CD4-positive, alpha-beta T cell (primary cell): ENCODE measurements around the gene GGPS1. TPM values are rescaled to one million over a fixed set of nuclear protein-coding genes. Genes with fewer than 3 reads are reported as not detected.

Source experiments
- ATAC-seq: fragments of 200-7000 bp; cut with Tn5 transposase; one replicate; pipeline ENCODE4 v1.10.0; 2022; ENCODE audit warnings: mild to moderate bottlenecking; ENCODE audit not compliant: poor library complexity
- CTCF ChIA-PET: fragments of 350-600 bp; sonication (Branson Sonifier 250); formaldehyde crosslinking; loops from one replicate; lab custom pipeline; 2021; ENCODE audit warnings: antibody characterized with exemption, inconsistent platforms; lab: Charles Lee
- POLR2A ChIA-PET: fragments of 350-600 bp; sonication (Branson Sonifier 250); formaldehyde crosslinking; loops from one replicate; lab custom pipeline; 2021; ENCODE audit warnings: antibody characterized with exemption, inconsistent platforms; lab: Charles Lee
- DNase-seq, 14 experiments: peaks; one replicate each; pipeline ENCODE4 v3.0.0-alpha.2; 2013 to 2020; ENCODE audit warnings: mixed read lengths in 2 of 14
- H3K27ac ChIP-seq, 2 donors: one replicate each; pipeline versions ENCODE4 v1.5.1 to v1.7.0; 2013; ENCODE audit warnings: low read length in 2 of 2, low read depth in 1 of 2, mild to moderate bottlenecking in 1 of 2
- H3K27me3 ChIP-seq, 2 experiments: 1 replicate in 1 of 2; 2 replicates in 1 of 2; pipeline versions ENCODE4 v1.6.1 to v1.7.0; 2013; ENCODE audit warnings: low read length in 2 of 2, control low read depth in 1 of 2, mild to moderate bottlenecking in 1 of 2, moderate library complexity in 1 of 2; ENCODE audit not compliant: insufficient read depth in 2 of 2, control insufficient read depth in 1 of 2
- H3K36me3 ChIP-seq: one replicate; pipeline ENCODE4 v1.6.1; 2013; ENCODE audit warnings: low read length, control low read depth; ENCODE audit not compliant: insufficient read depth
- H3K4me1 ChIP-seq: one replicate; pipeline ENCODE4 v1.6.1; 2013; ENCODE audit warnings: low read length, control low read depth; ENCODE audit not compliant: insufficient read depth
- H3K4me3 ChIP-seq: one replicate; pipeline ENCODE4 v1.5.1; 2013; ENCODE audit warnings: mild to moderate bottlenecking, low read length, moderate library complexity
- H3K9me3 ChIP-seq, 2 experiments: 1 replicate in 1 of 2; 2 replicates in 1 of 2; pipeline versions ENCODE4 v1.6.1 to v1.7.0; 2013; ENCODE audit warnings: low read length in 2 of 2, mild to moderate bottlenecking in 2 of 2, control low read depth in 1 of 2, moderate library complexity in 1 of 2; ENCODE audit not compliant: control insufficient read depth in 1 of 2, insufficient read depth in 1 of 2
- H3K27ac Mint-ChIP-seq: one replicate; pipeline ENCODE4 v1.8.0; 2020; ENCODE audit warnings: mixed read lengths
- H3K27me3 Mint-ChIP-seq: one replicate; pipeline ENCODE4 v1.8.0; 2021; ENCODE audit warnings: mixed read lengths
- H3K36me3 Mint-ChIP-seq: one replicate; pipeline ENCODE4 v1.8.0; 2021; ENCODE audit warnings: low read depth, mixed read lengths
- H3K4me1 Mint-ChIP-seq: one replicate; pipeline ENCODE4 v1.8.0; 2021; ENCODE audit warnings: low read depth, mixed read lengths
- H3K4me3 Mint-ChIP-seq: one replicate; pipeline ENCODE4 v1.8.0; 2020; ENCODE audit warnings: mild to moderate bottlenecking, mixed read lengths
- H3K9me3 Mint-ChIP-seq: one replicate; pipeline ENCODE4 v1.8.0; 2020; ENCODE audit warnings: mixed read lengths
- CTCF ChIP-seq: fragments of 200-600 bp; IDR thresholded peaks from one replicate; pipeline ENCODE4 v1.8.0; 2022; ENCODE audit warnings: antibody characterized with exemption, mild to moderate bottlenecking
- intact Hi-C, 2 experiments: fragments of 100-400 bp; cut with DNase I in 1 of 2; cut with micrococcal nuclease in 1 of 2; formaldehyde crosslinking; loops; one replicate each; pipeline versions ENCODE4 v1.15.1 to v1.9.0; 2023 to 2025; cut with DNase I, micrococcal nuclease
- total RNA-seq, 174 experiments: library from RNA in 2 of 174; stranded (reverse) in 2 of 174; gene quantifications; one replicate each; pipeline ENCODE4 v1.2.3 and lab custom pipeline; 2021 to 2026

The GGPS1 gene
- total RNA-seq, 2 experiments from 2014 or later, result 20.6 to 20.9 TPM

- Mint-ChIP-seq H3K27ac (peak overlapping the region; percentile 74), H3K4me3 (peak overlapping the region; percentile 69), H3K36me3 (peaks cover 63% of the 10 kb centered on the region), H3K27me3 (no peaks in the 10 kb centered on the region), H3K9me3 (no peaks in the 10 kb centered on the region), H3K4me1 (peaks cover 25% of the 10 kb centered on the region)
- ChIA-PET POLR2A (interaction anchor here (0.7 to 1.1 kb wide), 5 partner anchors 8 to 73 kb away, joined by 3 to 4 read pairs (median 4); partner anchors contain the start of genes ARID4B and GGPS1), CTCF (interaction anchor here (0.6 to 1.4 kb wide), 2 partner anchors 9 to 72 kb away, joined by 3 read pairs; partner anchors contain the start of genes ARID4B and GGPS1)
- peak overlapping the region; percentile 0 for H3K4me3 ChIP-seq
- intact Hi-C loops, result loop anchor here in 1 of 2 experiments (5.0 to 10.0 kb wide), 2 partner anchors 75 to 528 kb away; partner anchors contain the start of gene LYST
- no peaks in the 10 kb centered on the region for H3K27me3 ChIP-seq
- H3K36me3 ChIP-seq, result peaks cover 33% of the 10 kb centered on the region
- TF ChIP-seq CTCF, result no peak
- peak overlapping the region; percentile 6 to 36 for H3K27ac ChIP-seq
- H3K9me3 ChIP-seq, result no peaks in the 10 kb centered on the region
- ATAC-seq, result peak; percentile 96
- DNase-seq, result peak in 8 of 14 experiments; percentile 3 to 79 (median 20)
- peaks cover 10% of the 10 kb centered on the region for H3K4me1 ChIP-seq
Measured at GRCh38 chr1:235336903-235337302, 8.5 kb downstream of the GGPS1 start.

- DNase-seq (no peak), ATAC-seq (no peak)
- no peak overlapping the region for H3K27ac Mint-ChIP-seq
- Histone ChIP-seq H3K27ac (no peak overlapping the region), H3K27me3 (no peaks in the 10 kb centered on the region), H3K4me1 (peaks cover 10% of the 10 kb centered on the region), H3K4me3 (no peak overlapping the region), H3K9me3 (no peaks in the 10 kb centered on the region), H3K36me3 (peaks cover 52% of the 10 kb centered on the region)
- H3K27me3 Mint-ChIP-seq, result no peaks in the 10 kb centered on the region
- POLR2A ChIA-PET, result no interaction called here
- CTCF ChIA-PET, result no interaction called here
- intact Hi-C loops, result loop anchor here in 1 of 2 experiments (5.0 to 10.0 kb wide), 2 partner anchors 73 to 525 kb away; partner anchors contain the start of gene LYST
- no peaks in the 10 kb centered on the region for H3K9me3 Mint-ChIP-seq
- no peak for TF ChIP-seq CTCF
- H3K4me1 Mint-ChIP-seq, result peaks cover 12% of the 10 kb centered on the region
- H3K4me3 Mint-ChIP-seq, result no peak overlapping the region
- peaks cover 65% of the 10 kb centered on the region for H3K36me3 Mint-ChIP-seq
Measured at GRCh38 chr1:235339746-235340145, 11.4 kb downstream of the GGPS1 start.

GRCh38 chr1:235341334-235341733 is 13.0 kb downstream of the GGPS1 start:
- Mint-ChIP-seq H3K4me3 (no peak overlapping the region), H3K4me1 (peaks cover 17% of the 10 kb centered on the region), H3K36me3 (peaks cover 67% of the 10 kb centered on the region), H3K27me3 (no peaks in the 10 kb centered on the region), H3K9me3 (no peaks in the 10 kb centered on the region), H3K27ac (peak overlapping the region; percentile 36)
- no peak for DNase-seq
- Histone ChIP-seq H3K4me3 (no peak overlapping the region), H3K9me3 (no peaks in the 10 kb centered on the region), H3K4me1 (peaks cover 8% of the 10 kb centered on the region), H3K27me3 (no peaks in the 10 kb centered on the region), H3K27ac (no peak overlapping the region), H3K36me3 (peaks cover 51% of the 10 kb centered on the region)
- intact Hi-C loops, result no loop called here
- TF ChIP-seq CTCF, result no peak
- ATAC-seq, result no peak
- CTCF ChIA-PET, result interaction anchor here (0.7 to 1.4 kb wide), 3 partner anchors 17 to 119 kb away, joined by 3 to 4 read pairs (median 3); no protein-coding TSS in a partner anchor
- POLR2A ChIA-PET, result no interaction called here
